Measurements from ENCODE around the gene SLC10A6.

DNA sequence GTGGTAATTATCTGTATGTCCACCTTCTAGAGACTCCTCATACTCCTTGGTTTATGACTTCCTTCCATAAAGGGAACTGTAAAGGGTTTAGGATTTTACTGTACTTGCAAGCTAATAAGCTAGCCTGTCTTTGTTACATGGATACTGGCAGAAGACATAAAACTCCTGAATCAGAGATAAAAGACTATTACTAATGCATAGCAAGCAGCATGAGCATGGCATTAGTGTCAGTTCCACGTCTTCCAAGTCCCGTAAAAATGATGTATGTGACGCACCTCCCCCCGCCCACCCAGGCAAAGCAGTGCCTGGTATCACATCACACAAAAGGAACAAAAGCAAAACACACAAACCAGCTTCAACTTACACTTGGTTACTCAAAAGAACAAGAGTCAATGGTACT lies 71.0 kb downstream of the SLC10A6 start:
- TF ChIP-seq POLR2AphosphoS5 (IDR thresholded peaks at IDR 0.05; ENCODE audit: borderline replicate concordance, low read depth, low read length), result no peak
- TF ChIP-seq EZH2 (IDR thresholded peaks at IDR 0.05), result no peak
- no peak for TF ChIP-seq FOXP2 (optimal IDR thresholded peaks at IDR 0.05; ENCODE audit: control extremely low read depth, extremely low read length, insufficient read depth)
